Muscle of leg (tissue), 11 donors: Measurements from ENCODE around the gene HELT. TPM values are rescaled to one million over a fixed set of nuclear protein-coding genes. Genes with fewer than 3 reads are reported as not detected.
A peak's percentile ranks its signal among the peaks of the same experiment; 100 is the strongest.
"Not testable (repeated sequence)": the region's sequence is repeated elsewhere in the genome, so short reads cannot be mapped to it uniquely, and the experiment has no call there.

Source experiments
- DNase-seq: peaks from one replicate; pipeline ENCODE4 v3.0.0; 2013
- H3K27ac ChIP-seq: one replicate; pipeline ENCODE4 v1.5.1; 2013; ENCODE audit warnings: mild to moderate bottlenecking, low read length, control low read depth
- H3K27me3 ChIP-seq: one replicate; pipeline ENCODE4 v1.6.1; 2013; ENCODE audit warnings: low read length; ENCODE audit not compliant: control insufficient read depth, insufficient read depth
- H3K36me3 ChIP-seq: one replicate; pipeline ENCODE4 v1.6.1; 2013; ENCODE audit warnings: low read length; ENCODE audit not compliant: control insufficient read depth, insufficient read depth
- H3K4me1 ChIP-seq: one replicate; pipeline ENCODE4 v1.6.1; 2013; ENCODE audit warnings: low read length; ENCODE audit not compliant: control insufficient read depth, insufficient read depth
- H3K4me3 ChIP-seq: one replicate; pipeline ENCODE4 v1.5.1; 2013; ENCODE audit warnings: low read length, control low read depth
- H3K9me3 ChIP-seq: replicated peaks from 2 replicates; pipeline ENCODE4 v1.6.1; 2013; ENCODE audit warnings: low read depth, low read length; ENCODE audit not compliant: control insufficient read depth
- WGBS: methylation state at CpG from one replicate; pipeline ENCODE4 v1.1.5; 2013; ENCODE audit warnings: missing lambda C conversion rate; ENCODE audit not compliant: insufficient coverage; 5-methylcytosine and 5-hydroxymethylcytosine counted together
- polyA plus RNA-seq, 8 donors: library from polyadenylated mRNA; unstranded; fragments of 120-200 nt; gene quantifications; one replicate each; pipeline versions ENCODE4 v1.2.1 to v1.2.3, GENCODE V29; 2013; ENCODE audit warnings: inconsistent platforms in 1 of 8, low replicate concordance in 1 of 8; ENCODE audit not compliant: insufficient read length in 8 of 8, insufficient read depth in 1 of 8
- total RNA-seq: library from RNA; stranded (reverse); fragments of 120-200 nt; gene quantifications from one replicate; pipeline ENCODE4 v1.2.4, GENCODE V29; 2013

HELT gene
- total and polyA plus RNA-seq, 9 donors, result not detected

GRCh38 chr4:185033950-185034349, 15.7 kb downstream of the HELT start:
- Histone ChIP-seq H3K27me3 (peaks cover 19% of the 10 kb centered on the region), H3K36me3 (no peaks in the 10 kb centered on the region), H3K4me1 (no peaks in the 10 kb centered on the region), H3K4me3 (no peak overlapping the region), H3K9me3 (no peaks in the 10 kb centered on the region), H3K27ac (no peak overlapping the region)
- WGBS, result 89% methylated on average over 6 of the region's 6 CpGs
- no peak for DNase-seq

DNA sequence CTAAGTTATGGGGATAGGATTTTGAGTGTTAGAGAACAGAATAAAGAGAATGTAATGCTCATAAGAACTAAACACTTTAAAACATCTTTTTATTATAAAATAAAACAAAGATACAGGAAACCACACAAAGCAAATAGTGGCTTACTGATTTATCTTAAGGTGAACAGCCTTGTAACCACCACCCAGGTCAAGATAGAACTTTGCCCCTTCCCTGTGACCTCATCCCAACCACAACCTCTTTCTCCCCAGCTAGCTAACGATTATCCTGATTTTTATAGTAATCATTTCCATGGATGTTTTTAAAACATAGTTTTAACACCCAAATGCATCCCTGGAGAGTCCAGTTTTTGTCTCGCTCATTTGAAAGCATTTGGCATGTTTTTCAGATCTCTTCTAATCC, 17.0 kb downstream of the HELT start:
- Histone ChIP-seq H3K27ac (no peak overlapping the region), H3K4me1 (no peaks in the 10 kb centered on the region), H3K36me3 (no peaks in the 10 kb centered on the region), H3K9me3 (no peaks in the 10 kb centered on the region), H3K27me3 (peaks cover 15% of the 10 kb centered on the region), H3K4me3 (no peak overlapping the region)
- DNase-seq, result no peak
- WGBS, result no CpG with 5 or more reads among the region's 2 CpGs

- peaks cover 11% of the 10 kb centered on the region for H3K27me3 ChIP-seq
- WGBS, result 81% methylated on average over 2 of the region's 6 CpGs
- no peak overlapping the region for H3K4me3 ChIP-seq
- no peaks in the 10 kb centered on the region for H3K4me1 ChIP-seq
- no peaks in the 10 kb centered on the region for H3K9me3 ChIP-seq
- no peaks in the 10 kb centered on the region for H3K36me3 ChIP-seq
- H3K27ac ChIP-seq, result no peak overlapping the region
- no peak for DNase-seq
These were observed 17.7 kb downstream of the HELT start for GRCh38 chr4:185036019-185036418.

GRCh38 chr4:185036842-185037241, 18.6 kb downstream of the HELT start:
- no peaks in the 10 kb centered on the region for H3K9me3 ChIP-seq
- H3K4me3 ChIP-seq, result no peak overlapping the region
- DNase-seq, result no peak
- no peaks in the 10 kb centered on the region for H3K36me3 ChIP-seq
- H3K27ac ChIP-seq, result no peak overlapping the region
- no peaks in the 10 kb centered on the region for H3K4me1 ChIP-seq
- WGBS, result 56% methylated on average over 4 of the region's 6 CpGs
- peaks cover 11% of the 10 kb centered on the region for H3K27me3 ChIP-seq

- no CpG with 5 or more reads among the region's 15 CpGs for WGBS
- Histone ChIP-seq H3K4me3 (no peak overlapping the region), H3K27ac (no peak overlapping the region), H3K27me3 (no peaks in the 10 kb centered on the region), H3K4me1 (no peaks in the 10 kb centered on the region), H3K9me3 (no peaks in the 10 kb centered on the region), H3K36me3 (no peaks in the 10 kb centered on the region)
- DNase-seq, result peak; percentile 58
These were observed 21.4 kb downstream of the HELT start for GRCh38 chr4:185039508-185040273.

GRCh38 chr4:185040523-185040922, 22.2 kb downstream of the HELT start:
- Histone ChIP-seq H3K27me3 (no peaks in the 10 kb centered on the region), H3K27ac (no peak overlapping the region), H3K9me3 (no peaks in the 10 kb centered on the region), H3K4me1 (no peaks in the 10 kb centered on the region), H3K36me3 (no peaks in the 10 kb centered on the region), H3K4me3 (no peak overlapping the region)
- 80% methylated on average over 1 of the region's 5 CpGs for whole genome bisulfite sequencing
- no peak for DNase-seq

DNA sequence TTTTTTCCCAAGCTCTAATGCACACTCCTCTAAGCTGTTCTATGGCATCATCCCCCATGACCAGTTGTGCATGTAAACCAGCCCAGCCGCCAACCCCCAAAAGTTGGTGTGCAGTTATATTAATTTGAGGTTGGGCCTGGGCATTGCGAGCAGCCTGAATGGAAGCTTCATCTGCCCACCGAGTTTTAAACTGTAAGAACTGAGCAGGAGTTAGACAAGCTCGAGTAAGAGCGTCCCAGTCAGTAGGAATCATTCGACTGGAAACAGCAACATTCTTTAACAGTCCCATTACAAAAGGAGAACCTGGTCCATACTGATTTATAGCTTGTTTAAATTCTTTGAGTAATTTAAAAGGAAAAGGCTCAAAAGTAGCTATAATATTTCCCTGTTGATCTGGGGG, 32.0 kb downstream of the HELT start:
- H3K36me3 ChIP-seq, H3K9me3 ChIP-seq, H3K27ac ChIP-seq, H3K4me1 ChIP-seq, DNase-seq, H3K4me3 ChIP-seq, H3K27me3 ChIP-seq: not testable (repeated sequence)
- WGBS, result 80% methylated on average over 2 of the region's 6 CpGs

DNA sequence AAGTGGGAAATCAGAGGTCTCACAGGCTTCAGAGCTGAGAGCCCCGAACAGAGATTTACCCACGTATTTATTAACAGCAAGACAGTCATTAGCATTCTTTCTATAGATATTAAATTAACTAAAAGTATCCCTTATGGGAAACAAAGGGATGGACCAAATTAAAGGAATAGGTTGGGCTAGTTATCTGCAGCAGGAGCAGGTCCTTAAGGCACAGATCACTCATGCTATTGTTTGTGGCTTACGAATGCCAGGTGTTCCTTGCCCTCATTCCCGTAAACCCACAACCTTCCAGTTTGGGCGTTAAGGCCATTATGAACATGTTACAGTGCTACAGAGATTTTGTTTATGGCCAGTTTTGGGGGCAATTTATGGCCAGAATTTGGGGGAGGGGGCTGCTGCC, 33.0 kb downstream of the HELT start:
- not testable (repeated sequence) for H3K9me3 ChIP-seq, H3K27ac ChIP-seq

DNA sequence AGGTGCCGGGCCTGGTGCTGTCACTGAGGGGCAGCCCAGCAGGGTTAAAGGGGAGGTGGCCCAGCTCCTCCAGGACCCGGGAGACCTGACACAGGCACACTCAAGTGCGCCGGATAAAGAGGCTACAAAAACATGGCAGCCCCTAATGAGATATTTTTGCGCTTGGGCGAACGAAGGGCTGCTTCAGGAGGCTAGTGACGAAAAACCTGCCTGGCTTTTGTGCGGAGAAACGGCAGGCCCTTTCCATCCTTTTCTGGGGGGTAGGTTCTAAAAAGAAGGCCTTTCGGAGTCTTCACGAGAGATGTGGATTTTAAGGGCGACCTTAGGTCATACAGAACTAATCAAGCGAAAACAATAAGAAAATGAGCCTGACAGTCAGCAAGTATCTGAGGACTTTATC, 35.5 kb downstream of the HELT start:
- 88% methylated on average over 14 of the region's 14 CpGs for WGBS
- H3K4me3 ChIP-seq, result no peak overlapping the region
- peaks cover 3% of the 10 kb centered on the region for H3K9me3 ChIP-seq
- peaks cover 7% of the 10 kb centered on the region for H3K27me3 ChIP-seq
- no peaks in the 10 kb centered on the region for H3K4me1 ChIP-seq
- no peak overlapping the region for H3K27ac ChIP-seq
- no peaks in the 10 kb centered on the region for H3K36me3 ChIP-seq
- no peak for DNase-seq

More for the DNA sequence above, 33.0 kb downstream of the HELT start:
- 100% methylated on average over 1 of the region's 5 CpGs for WGBS
- H3K27me3 ChIP-seq, DNase-seq, H3K4me1 ChIP-seq, H3K36me3 ChIP-seq, H3K4me3 ChIP-seq: not testable (repeated sequence)

DNA sequence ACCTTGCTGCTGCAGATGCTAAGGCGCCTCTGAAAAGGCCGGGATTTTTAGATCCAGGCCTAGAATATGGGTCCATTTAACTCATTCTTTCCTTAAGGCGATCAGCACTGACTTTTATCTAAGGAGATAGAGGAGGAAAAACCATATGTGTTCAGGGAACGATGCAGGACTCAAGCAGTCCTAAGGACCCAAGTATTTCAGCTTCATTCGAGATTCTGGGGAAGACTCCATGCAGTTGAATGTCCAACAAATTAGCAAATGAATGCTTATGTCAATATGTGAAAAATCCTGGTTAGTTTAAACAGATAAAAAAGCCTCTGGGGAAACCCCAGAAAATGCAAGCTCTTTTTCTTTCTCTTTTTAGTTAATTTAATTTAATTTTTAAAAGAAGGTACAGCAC, 36.0 kb downstream of the HELT start:
- H3K27me3 ChIP-seq, result peaks cover 7% of the 10 kb centered on the region
- peaks cover 3% of the 10 kb centered on the region for H3K9me3 ChIP-seq
- no peak overlapping the region for H3K4me3 ChIP-seq
- DNase-seq, result no peak
- no peak overlapping the region for H3K27ac ChIP-seq
- no peaks in the 10 kb centered on the region for H3K36me3 ChIP-seq
- 69% methylated on average over 2 of the region's 5 CpGs for WGBS
- H3K4me1 ChIP-seq, result no peaks in the 10 kb centered on the region

DNA sequence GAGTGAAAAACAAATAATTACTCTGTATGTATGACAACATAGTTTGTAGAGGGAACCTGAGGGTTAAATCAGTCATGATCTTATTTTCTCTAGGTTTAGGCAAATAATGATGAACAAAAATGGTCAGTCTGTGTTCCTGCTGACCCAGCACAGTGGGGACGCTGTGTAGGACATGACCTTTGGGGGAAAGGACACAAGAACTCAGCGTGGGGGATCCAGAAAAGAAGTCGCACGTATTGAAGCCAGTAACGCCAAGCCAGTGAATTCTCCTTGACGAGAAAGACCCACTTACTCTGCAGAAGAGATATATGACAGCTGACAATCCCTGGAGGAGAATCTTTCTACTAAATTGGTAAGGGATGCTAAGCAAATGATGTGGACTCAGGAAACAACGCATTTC, 36.6 kb downstream of the HELT start:
- Histone ChIP-seq H3K4me3 (no peak overlapping the region), H3K27me3 (peaks cover 7% of the 10 kb centered on the region), H3K27ac (no peak overlapping the region), H3K9me3 (peaks cover 3% of the 10 kb centered on the region), H3K4me1 (no peaks in the 10 kb centered on the region), H3K36me3 (no peaks in the 10 kb centered on the region)
- no peak for DNase-seq
- WGBS, result 59% methylated on average over 4 of the region's 7 CpGs
